Motor neuron (in vitro differentiated cells): Measurements from ENCODE around the gene ZNF516. TPM values are rescaled to one million over a fixed set of nuclear protein-coding genes. Genes with fewer than 3 reads are reported as not detected.

Experiments
- ATAC-seq, 8 experiments: fragments of 200-7000 bp; cut with Tn5 transposase; replicated peaks in 6 of 8; 2 replicates each; pipeline ENCODE4 v1.8.0; 2021; ENCODE audit warnings: mild to moderate bottlenecking in 8 of 8, moderate library complexity in 8 of 8
- H3K27ac ChIP-seq, 2 donors: fragments of 250-450 bp; sonication (Bioruptor Pico); 2 replicates each; pipeline ENCODE4 v1.9.0; 2021; ENCODE audit warnings: antibody characterized with exemption in 2 of 2, mild to moderate bottlenecking in 2 of 2, moderate library complexity in 1 of 2
- H3K4me1 ChIP-seq, 2 donors: fragments of 250-450 bp; sonication (Bioruptor Pico); replicated peaks in 1 of 2; 2 replicates each; pipeline ENCODE4 v1.6.1; 2021; ENCODE audit warnings: antibody characterized with exemption in 2 of 2, mild to moderate bottlenecking in 2 of 2, moderate library complexity in 1 of 2
- H3K4me3 ChIP-seq, 5 donors: fragments of 250-450 bp; sonication (Bioruptor Pico); 2 replicates each; pipeline ENCODE4 v1.9.0; 2021; ENCODE audit warnings: antibody characterized with exemption in 5 of 5, mild to moderate bottlenecking in 5 of 5, moderate library complexity in 4 of 5
- WGBS, 10 experiments: fragments of 450-650 bp; shearing (Covaris generic); methylation state at CpG; one replicate each; pipeline ENCODE4 v1.0.0; 2022; 5-methylcytosine and 5-hydroxymethylcytosine counted together
- in situ Hi-C, 9 experiments: fragments of 400-800 bp; cut with MboI; loops; one replicate each; pipeline ENCODE4 v1.15.0; 2021; ENCODE audit warnings: low sequenced_read_pairs in 9 of 9, low pct_unique_long_range_greater_than_20kb in 2 of 9; ENCODE audit not compliant: unreplicated experiment in 9 of 9
- total RNA-seq, 8 experiments: library from RNA; unstranded; fragments of 300-600 nt; gene quantifications; 2 replicates each; pipeline versions ENCODE4 v1.2.3 to v1.2.4, GENCODE V29; 2022

Gene ZNF516
- total RNA-seq, 8 experiments from 2014 or later = 13.0 to 64.2 (median 33.1) TPM

DNA sequence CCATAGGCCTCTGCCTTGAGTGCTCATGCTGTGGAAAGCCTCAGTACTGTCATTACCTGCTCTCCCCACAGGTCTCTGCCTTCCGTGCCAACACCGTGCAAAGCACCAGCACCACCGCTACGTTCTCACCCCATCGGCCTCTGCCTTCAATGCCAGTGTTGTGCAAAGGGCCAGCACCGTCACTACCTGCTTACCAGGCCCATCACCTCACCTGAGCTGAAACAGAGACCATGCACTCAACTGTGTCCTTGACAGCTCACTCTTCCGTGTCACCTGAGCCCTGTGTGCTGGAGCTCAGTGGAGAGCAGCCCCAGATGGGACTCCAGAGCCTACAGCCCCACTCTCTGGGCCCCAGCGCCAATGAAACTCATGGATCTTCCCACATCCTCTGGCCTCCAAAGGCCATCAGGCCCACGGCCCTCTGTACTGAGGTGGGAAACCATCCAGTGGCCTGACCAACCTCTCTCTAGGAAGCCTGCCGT, 62.7 kb downstream of the ZNF516 start:
- in situ Hi-C loops = no loop called here
- H3K4me3 ChIP-seq = no peak overlapping the region
- no peak overlapping the region for H3K27ac ChIP-seq
- peaks cover 5 to 20% of the 10 kb centered on the region in 2 donors for H3K4me1 ChIP-seq
- 83 to 100% methylated on average over 1 to 3 of the region's 10 CpGs; no CpG with 5 or more reads in 8 of the 10 experiments for WGBS, 10 experiments
- no peak for ATAC-seq

- 88 to 100% (median 99%) methylated on average over 1 to 14 of the region's 29 CpGs; no CpG with 5 or more reads in 2 of the 10 experiments for WGBS, 10 experiments
- Histone ChIP-seq H3K27ac (no peak overlapping the region), H3K4me3 (no peak overlapping the region), H3K4me1 (peaks cover 5 to 20% of the 10 kb centered on the region in 2 donors)
- in situ Hi-C loops = no loop called here
- no peak for ATAC-seq
Measured at GRCh38 chr18:76431437-76432273, 63.4 kb downstream of the ZNF516 start.

DNA sequence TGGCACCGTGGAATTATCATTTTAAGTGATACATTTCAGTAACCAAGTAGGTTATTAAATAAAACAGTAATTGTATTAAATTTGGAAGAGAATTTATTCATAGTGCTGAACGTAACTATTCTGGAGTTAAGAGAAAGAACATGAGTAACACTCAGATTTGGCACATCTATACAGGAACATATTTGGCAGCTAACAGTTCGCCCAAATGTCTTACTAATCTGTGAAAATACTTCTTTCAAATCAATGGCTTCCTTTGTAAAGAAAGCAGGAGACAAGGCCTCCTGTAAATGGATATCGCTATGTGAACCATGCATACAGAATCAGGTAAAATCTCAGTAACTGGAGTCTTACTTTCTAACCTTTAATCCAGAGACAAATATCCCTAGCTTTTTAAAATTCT, 64.4 kb downstream of the ZNF516 start:
- 67 to 100% (median 100%) methylated on average over 1 to 4 of the region's 4 CpGs; no CpG with 5 or more reads in 1 of the 10 experiments for WGBS, 10 experiments
- peaks cover 11 to 26% of the 10 kb centered on the region in 2 donors for H3K4me1 ChIP-seq
- no peak overlapping the region for H3K4me3 ChIP-seq
- H3K27ac ChIP-seq = no peak overlapping the region
- ATAC-seq = no peak
- in situ Hi-C loops = no loop called here

- ATAC-seq = peak in 3 of 8 experiments; percentile 44 to 87 (median 66)
- 70 to 100% (median 90%) methylated on average over 2 to 9 of the region's 14 CpGs; no CpG with 5 or more reads in 2 of the 10 experiments for WGBS, 10 experiments
- Histone ChIP-seq H3K4me3 (no peak overlapping the region), H3K27ac (no peak overlapping the region), H3K4me1 (peaks cover 14 to 33% of the 10 kb centered on the region in 2 donors)
- in situ Hi-C loops = no loop called here
Measured at GRCh38 chr18:76429262-76430126, 65.5 kb downstream of the ZNF516 start.

DNA sequence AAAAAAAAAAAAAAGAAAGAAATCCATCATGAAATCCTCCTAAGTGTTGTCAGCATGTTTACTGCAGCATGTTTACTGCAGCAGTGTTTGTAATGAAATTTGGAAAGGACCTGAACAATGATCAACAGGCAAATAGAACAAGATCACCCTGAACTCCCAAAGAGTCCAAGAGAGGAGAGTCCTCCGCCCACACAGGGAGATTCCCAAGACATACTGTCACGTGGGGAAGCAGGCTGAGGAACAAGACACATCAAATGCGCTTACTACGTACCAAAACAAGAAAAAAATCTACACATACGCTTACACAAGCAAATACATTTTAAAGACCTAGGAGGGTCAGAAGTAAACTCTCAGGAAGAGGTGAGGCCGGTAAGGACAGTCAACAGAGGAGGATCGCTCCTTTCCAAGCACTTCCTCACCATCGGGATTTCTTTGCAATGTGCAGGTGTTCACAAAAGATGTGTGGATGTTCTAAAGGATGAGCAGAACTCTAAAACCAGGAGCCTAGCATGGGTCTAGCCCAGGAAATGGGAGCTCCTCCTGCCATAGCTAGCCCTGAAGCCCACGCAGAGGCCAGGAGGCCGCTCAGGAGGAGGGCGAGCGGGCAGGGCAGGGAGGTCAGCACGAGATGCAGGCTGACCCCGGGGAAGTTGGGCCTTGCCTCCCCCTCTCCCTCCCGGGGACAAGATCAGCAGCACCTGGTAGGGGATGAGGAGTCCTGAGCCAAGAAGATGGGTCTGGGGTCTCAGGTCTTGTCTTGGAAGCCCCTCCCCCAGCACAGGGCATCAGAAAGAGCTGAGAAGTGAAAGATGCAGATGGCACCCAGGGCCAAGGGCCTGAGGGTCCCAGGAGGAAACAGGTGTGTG, 66.4 kb downstream of the ZNF516 start:
- H3K4me3 ChIP-seq = no peak overlapping the region
- H3K27ac ChIP-seq = no peak overlapping the region
- WGBS, 10 experiments = 41 to 100% (median 78%) methylated on average over 1 to 5 of the region's 15 CpGs; no CpG with 5 or more reads in 2 of the 10 experiments
- H3K4me1 ChIP-seq = peaks cover 14 to 33% of the 10 kb centered on the region in 2 donors
- in situ Hi-C loops = no loop called here
- ATAC-seq = peak in 3 of 8 experiments; percentile 44 to 59 (median 50)

- 0 to 100% (median 33%) methylated on average over 1 to 6 of the region's 8 CpGs; no CpG with 5 or more reads in 1 of the 10 experiments for WGBS, 10 experiments
- Histone ChIP-seq H3K4me1 (peaks cover 21 to 36% of the 10 kb centered on the region in 2 donors), H3K27ac (no peak overlapping the region), H3K4me3 (no peak overlapping the region)
- ATAC-seq = peak; percentile 40 to 81 (median 58)
- in situ Hi-C loops = no loop called here
Measured at GRCh38 chr18:76426737-76427305, 68.2 kb downstream of the ZNF516 start.

GRCh38 chr18:76425146-76426131, 69.6 kb downstream of the ZNF516 start:
- WGBS, 10 experiments = 43 to 80% (median 50%) methylated on average over 4 to 14 of the region's 22 CpGs; no CpG with 5 or more reads in 1 of the 10 experiments
- no peak overlapping the region for H3K4me3 ChIP-seq
- in situ Hi-C loops = no loop called here
- ATAC-seq = peak in 6 of 8 experiments; percentile 12 to 75 (median 53)
- H3K4me1 ChIP-seq = peaks cover 30 to 35% of the 10 kb centered on the region in 2 donors
- no peak overlapping the region for H3K27ac ChIP-seq

DNA sequence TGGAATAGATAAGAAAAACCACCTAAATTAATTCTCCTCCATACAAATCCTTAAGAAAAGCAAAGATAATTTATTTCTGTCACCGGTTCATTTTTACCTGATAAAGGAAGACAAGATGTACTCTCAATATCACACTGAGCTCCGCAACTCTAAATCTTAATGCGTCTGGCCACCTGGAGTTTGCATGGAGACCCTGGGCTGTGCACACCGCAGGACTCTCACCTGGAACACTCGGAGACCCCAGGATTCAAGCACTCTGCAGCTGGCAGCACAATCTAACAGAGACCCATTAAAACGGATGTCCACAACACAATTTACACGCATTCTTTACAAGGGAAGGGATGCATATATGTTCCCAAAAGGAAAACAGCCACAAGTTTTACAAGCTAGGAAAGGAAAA, 72.2 kb downstream of the ZNF516 start:
- no peak for ATAC-seq
- in situ Hi-C loops = loop anchor here in 3 of 9 experiments (25.0 kb wide), 2 partner anchors 264 to 289 kb away; no protein-coding TSS in a partner anchor
- H3K4me3 ChIP-seq = no peak overlapping the region
- H3K4me1 ChIP-seq = peaks cover 30 to 35% of the 10 kb centered on the region in 2 donors
- WGBS, 10 experiments = 43 to 100% (median 90%) methylated on average over 2 to 6 of the region's 7 CpGs; no CpG with 5 or more reads in 1 of the 10 experiments
- no peak overlapping the region for H3K27ac ChIP-seq

GRCh38 chr18:76422121-76422520, 72.9 kb downstream of the ZNF516 start:
- peak in 3 of 8 experiments; percentile 18 to 27 (median 22) for ATAC-seq
- in situ Hi-C loops = loop anchor here in 3 of 9 experiments (25.0 kb wide), 2 partner anchors 265 to 290 kb away; no protein-coding TSS in a partner anchor
- peaks cover 31 to 35% of the 10 kb centered on the region in 2 donors for H3K4me1 ChIP-seq
- H3K27ac ChIP-seq = no peak overlapping the region
- WGBS, 10 experiments = 60 to 100% (median 87%) methylated on average over 1 to 10 of the region's 11 CpGs; no CpG with 5 or more reads in 3 of the 10 experiments
- no peak overlapping the region for H3K4me3 ChIP-seq

DNA sequence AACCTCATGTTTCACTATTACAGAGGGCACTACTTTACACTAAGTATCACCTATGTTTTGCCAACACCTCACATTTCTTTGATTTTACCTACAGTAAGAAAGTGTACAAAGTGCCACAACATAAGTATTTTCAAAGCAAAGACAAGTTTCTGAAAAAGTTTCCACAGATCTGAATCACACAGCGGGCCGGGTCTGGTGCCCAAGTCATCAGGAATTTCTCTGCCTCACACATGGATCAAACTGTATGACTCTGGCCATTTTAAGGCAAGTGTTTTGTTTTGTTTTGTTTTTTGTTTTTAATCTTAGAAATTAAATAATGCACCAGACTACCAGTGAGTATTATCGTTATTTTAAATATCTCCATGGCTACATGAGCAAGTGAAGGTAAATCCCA, 73.4 kb downstream of the ZNF516 start:
- no peak overlapping the region for H3K4me3 ChIP-seq
- peaks cover 35% of the 10 kb centered on the region in 2 donors for H3K4me1 ChIP-seq
- in situ Hi-C loops = loop anchor here in 3 of 9 experiments (25.0 kb wide), 2 partner anchors 266 to 291 kb away; no protein-coding TSS in a partner anchor
- 43 to 100% (median 93%) methylated on average over 1 to 3 of the region's 3 CpGs for WGBS, 10 experiments
- ATAC-seq = no peak
- no peak overlapping the region for H3K27ac ChIP-seq
